HG02885 (cell line): Measurements from ENCODE around the gene AGL.
A peak's percentile ranks its signal among the peaks of the same experiment; 100 is the strongest.
"Not testable (repeated sequence)": the region's sequence is repeated elsewhere in the genome, so short reads cannot be mapped to it uniquely, and the experiment has no call there.

Source experiments
- ATAC-seq: cut with Tn5 transposase; IDR thresholded peaks from one replicate; pipeline ENCODE4 v1.9.1; 2021; ENCODE audit warnings: mild to moderate bottlenecking; ENCODE audit not compliant: unreplicated experiment, poor library complexity

The AGL gene

GRCh38 chr1:99850459-99851291 lies 514 bp downstream of the AGL start:
- ATAC-seq, result peak; percentile 8

- ATAC-seq, result no peak
Measured at GRCh38 chr1:99851850-99852454, 1.8 kb downstream of the AGL start.

- no peak for ATAC-seq
Measured at GRCh38 chr1:99852648-99853047, 2.5 kb downstream of the AGL start.

- ATAC-seq, result no peak
Measured at GRCh38 chr1:99855914-99856450, 5.8 kb downstream of the AGL start.

GRCh38 chr1:99857041-99857440 lies 6.9 kb downstream of the AGL start:
- ATAC-seq, result not testable (repeated sequence)

- ATAC-seq, result no peak
Measured at GRCh38 chr1:99858286-99858685, 8.1 kb downstream of the AGL start.

- no peak for ATAC-seq
Measured at GRCh38 chr1:99858881-99859280, 8.7 kb downstream of the AGL start.

- no peak for ATAC-seq
Measured at GRCh38 chr1:99860703-99861102, 10.5 kb downstream of the AGL start.

GRCh38 chr1:99867682-99868081 lies 17.5 kb downstream of the AGL start:
- ATAC-seq, result no peak

GRCh38 chr1:99869304-99869703 lies 19.1 kb downstream of the AGL start:
- no peak for ATAC-seq

- no peak for ATAC-seq
Measured at GRCh38 chr1:99869723-99870122, 19.6 kb downstream of the AGL start.

GRCh38 chr1:99872063-99872462 lies 21.9 kb downstream of the AGL start:
- no peak for ATAC-seq

- ATAC-seq, result no peak
Measured at GRCh38 chr1:99877568-99877967, 27.4 kb downstream of the AGL start.

GRCh38 chr1:99886179-99886578 lies 36.0 kb downstream of the AGL start:
- no peak for ATAC-seq

GRCh38 chr1:99886841-99887240 lies 36.7 kb downstream of the AGL start:
- ATAC-seq, result no peak

GRCh38 chr1:99887890-99888289 lies 37.7 kb downstream of the AGL start:
- ATAC-seq, result no peak

- no peak for ATAC-seq
Measured at GRCh38 chr1:99891997-99892396, 41.8 kb downstream of the AGL start.

- ATAC-seq, result not testable (repeated sequence)
Measured at GRCh38 chr1:99903278-99903677, 53.1 kb downstream of the AGL start.

GRCh38 chr1:99906535-99906934 lies 56.4 kb downstream of the AGL start:
- no peak for ATAC-seq

GRCh38 chr1:99917214-99917613 lies 67.1 kb downstream of the AGL start:
- no peak for ATAC-seq

- ATAC-seq, result no peak
Measured at GRCh38 chr1:99919220-99919619, 69.1 kb downstream of the AGL start.

- ATAC-seq, result no peak
Measured at GRCh38 chr1:99934801-99935200, 84.6 kb downstream of the AGL start.
